Astrocyte of the spinal cord (primary cell): ENCODE results near the gene BSN.

Source experiments
- DNase-seq: peaks from one replicate; pipeline ENCODE4 v3.0.0; 2011; ENCODE audit warnings: low read depth, low spot score
- H3K4me3 ChIP-seq: 2 replicates; pipeline ENCODE4 v1.5.1; 2011; ENCODE audit warnings: low read depth, mild to moderate bottlenecking, low read length, moderate library complexity
- CTCF ChIP-seq: IDR thresholded peaks from 2 replicates; pipeline ENCODE4 v1.5.1; 2012; ENCODE audit warnings: low read depth, mild to moderate bottlenecking, low read length, inconsistent platforms
- in situ Hi-C: cut with HindIII; loops from 2 replicates; pipeline ENCODE4 v1.10.0; 2017; ENCODE audit warnings: low sequenced_read_pairs

BSN gene

GRCh38 chr3:49711489-49711888 is 157.2 kb downstream of the BSN start:
- TF ChIP-seq CTCF, result no peak
- no peak for DNase-seq
- no peak overlapping the region for H3K4me3 ChIP-seq
- in situ Hi-C loops, result no loop called here

- no peak for TF ChIP-seq CTCF
- DNase-seq, result no peak
These were observed 157.9 kb downstream of the BSN start for GRCh38 chr3:49712166-49712565.

GRCh38 chr3:49712631-49713317 is 158.5 kb downstream of the BSN start:
- TF ChIP-seq CTCF, result no peak
- no peak overlapping the region for H3K4me3 ChIP-seq
- DNase-seq, result no peak
- in situ Hi-C loops, result no loop called here

More at GRCh38 chr3:49712166-49712565, 157.9 kb downstream of the BSN start:
- H3K4me3 ChIP-seq, result no peak overlapping the region
- in situ Hi-C loops, result no loop called here

GRCh38 chr3:49713336-49714105 is 159.2 kb downstream of the BSN start:
- H3K4me3 ChIP-seq, result no peak overlapping the region
- DNase-seq, result no peak
- TF ChIP-seq CTCF, result no peak
- in situ Hi-C loops, result no loop called here

- TF ChIP-seq CTCF, result no peak
- DNase-seq, result no peak
- in situ Hi-C loops, result no loop called here
- H3K4me3 ChIP-seq, result no peak overlapping the region
These were observed 160.7 kb downstream of the BSN start for GRCh38 chr3:49714728-49715550.

GRCh38 chr3:49715611-49716121 is 161.4 kb downstream of the BSN start:
- in situ Hi-C loops, result no loop called here
- no peak for DNase-seq
- no peak for TF ChIP-seq CTCF
- no peak overlapping the region for H3K4me3 ChIP-seq
